Pancreas (tissue), 10 donors: ENCODE data around the gene PLRG1. TPM values are rescaled to one million over a fixed set of nuclear protein-coding genes. Genes with fewer than 3 reads are reported as not detected.

ENCODE experiments used
- ATAC-seq, 4 donors: fragments of 200-7000 bp; cut with Tn5 transposase; one replicate each; pipeline versions ENCODE4 v1.8.0 to v1.9.1; 2020; ENCODE audit warnings: mild to moderate bottlenecking in 4 of 4, moderate library complexity in 4 of 4
- DNase-seq, 6 donors: peaks; one replicate each; pipeline ENCODE4 v3.0.0-alpha.2; 2020
- FAIRE-seq: peaks from 2 replicates; lab custom pipeline; 2012; peaks lifted over from hg19 to GRCh38; lab: Jason Lieb, UNC
- H3K27ac ChIP-seq, 4 donors: fragments of 200-600 bp; sonication (generic); 1 replicate in 3 of 4; 2 replicates in 1 of 4; pipeline versions ENCODE4 v1.5.0 to v1.8.0; 2020
- H3K27me3 ChIP-seq, 4 donors: fragments of 200-600 bp; one replicate each; pipeline ENCODE4 v1.8.0; 2021
- H3K36me3 ChIP-seq, 3 donors: fragments of 200-600 bp; sonication (generic) in 1 of 3; one replicate each; pipeline versions ENCODE4 v1.5.0 to v1.8.0; 2020 to 2021
- H3K4me1 ChIP-seq, 3 donors: fragments of 200-600 bp; one replicate each; pipeline ENCODE4 v1.8.0; 2021
- H3K4me3 ChIP-seq, 4 donors: fragments of 200-600 bp; sonication (generic) in 2 of 4; one replicate each; pipeline versions ENCODE4 v1.5.0 to v1.8.0; 2020 to 2021
- H3K9me3 ChIP-seq, 4 donors: fragments of 200-600 bp; one replicate each; pipeline ENCODE4 v1.8.0; 2021
- WGBS, 2 donors: extraction: QIAGEN DNeasy Blood & Tissue Kit; methylation state at CpG; one replicate each; pipeline ENCODE4 v1.1.7; 2013; 5-methylcytosine and 5-hydroxymethylcytosine counted together
- intact Hi-C, 3 donors: fragments of 100-400 bp; cut with DNase I; formaldehyde crosslinking; loops; one replicate each; pipeline versions ENCODE4 v1.11.1 to v1.14.2; 2022
- polyA plus RNA-seq, 2 donors: library from polyadenylated mRNA; stranded (reverse); fragments of 200-250 nt; gene quantifications; one replicate each; pipeline ENCODE4 v1.2.3, GENCODE V29; 2013
- total RNA-seq, 6 donors: library from RNA; stranded (reverse); fragmentation: NEBNext Ultra II Directional in 4 of 6; extraction: Animal tissue kit (Norgen Biotek cat#: 25700) in 4 of 6; gene quantifications; one replicate each; pipeline versions ENCODE4 v1.2.1 to v1.2.4, GENCODE V29; 2021 to 2023
- TF ChIP-seq, protein P1 (sequence below), 4 donors: fragments of 200-600 bp; sonication (generic) in 3 of 4; IDR thresholded peaks; one replicate each; pipeline versions ENCODE4 v1.5.0 to v1.8.0; 2021; ENCODE audit warnings: antibody characterized with exemption in 4 of 4
- donor health status: healthy with polysubstance abuse.
- donor health status: DM: no; HTN: no; CAD: no; lungs with moderate emphysema.
- donor health status: DM: no; HTN: no; CAD: no.
- donor health status: control.
- donor health status: control.
- donor health status: Bipolar disorder and iron deficiency.
- donor health status: DM: yes; HTN: yes; CAD: no.
- donor health status: DM: no; HTN: no; CAD: no.
- donor health status: DM: no; HTN: no; CAD: no.
- donor health status: DM: yes; HTN: yes; CAD: no.

The PLRG1 gene
- total and polyA plus RNA-seq, 8 donors, result 18.5 to 38.6 (median 30.5) TPM

DNA sequence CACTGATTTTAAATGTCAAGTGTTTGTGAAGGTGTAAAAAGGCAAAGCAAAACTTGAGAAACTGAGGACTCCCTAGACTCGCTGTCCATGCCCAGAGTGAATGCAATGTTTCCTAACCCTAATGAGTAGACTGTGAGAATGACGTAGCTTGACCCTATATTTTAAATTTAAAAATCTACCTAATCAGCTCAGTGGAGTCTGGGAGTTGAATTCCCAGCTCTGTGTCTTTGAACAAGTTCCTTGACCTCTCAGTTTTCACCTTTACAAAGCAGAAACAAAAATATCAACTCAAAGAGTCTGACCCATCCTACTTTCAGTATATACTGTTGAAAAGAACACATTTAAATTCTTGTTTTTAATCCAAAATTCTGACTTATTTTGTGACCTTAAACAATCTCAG, 38.0 kb upstream of the PLRG1 start:
- intact Hi-C loops, result no loop called here
- no peak overlapping the region for H3K4me3 ChIP-seq
- H3K36me3 ChIP-seq, result no peaks in the 10 kb centered on the region
- 71 to 79% methylated on average over 2 of the region's 2 CpGs for WGBS, 2 donors
- no peak overlapping the region for H3K27ac ChIP-seq
- H3K4me1 ChIP-seq, result peaks cover 0 to 7% (median 0%) of the 10 kb centered on the region in 3 donors
- TF ChIP-seq, protein P1, sequence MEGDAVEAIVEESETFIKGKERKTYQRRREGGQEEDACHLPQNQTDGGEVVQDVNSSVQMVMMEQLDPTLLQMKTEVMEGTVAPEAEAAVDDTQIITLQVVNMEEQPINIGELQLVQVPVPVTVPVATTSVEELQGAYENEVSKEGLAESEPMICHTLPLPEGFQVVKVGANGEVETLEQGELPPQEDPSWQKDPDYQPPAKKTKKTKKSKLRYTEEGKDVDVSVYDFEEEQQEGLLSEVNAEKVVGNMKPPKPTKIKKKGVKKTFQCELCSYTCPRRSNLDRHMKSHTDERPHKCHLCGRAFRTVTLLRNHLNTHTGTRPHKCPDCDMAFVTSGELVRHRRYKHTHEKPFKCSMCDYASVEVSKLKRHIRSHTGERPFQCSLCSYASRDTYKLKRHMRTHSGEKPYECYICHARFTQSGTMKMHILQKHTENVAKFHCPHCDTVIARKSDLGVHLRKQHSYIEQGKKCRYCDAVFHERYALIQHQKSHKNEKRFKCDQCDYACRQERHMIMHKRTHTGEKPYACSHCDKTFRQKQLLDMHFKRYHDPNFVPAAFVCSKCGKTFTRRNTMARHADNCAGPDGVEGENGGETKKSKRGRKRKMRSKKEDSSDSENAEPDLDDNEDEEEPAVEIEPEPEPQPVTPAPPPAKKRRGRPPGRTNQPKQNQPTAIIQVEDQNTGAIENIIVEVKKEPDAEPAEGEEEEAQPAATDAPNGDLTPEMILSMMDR (IDR thresholded peaks at IDR 0.05), result no peak
- no peaks in the 10 kb centered on the region for H3K9me3 ChIP-seq
- no peak for FAIRE-seq
- no peak for DNase-seq
- ATAC-seq, result no peak
- peaks cover 0 to 3% (median 0%) of the 10 kb centered on the region in 4 donors for H3K27me3 ChIP-seq

DNA sequence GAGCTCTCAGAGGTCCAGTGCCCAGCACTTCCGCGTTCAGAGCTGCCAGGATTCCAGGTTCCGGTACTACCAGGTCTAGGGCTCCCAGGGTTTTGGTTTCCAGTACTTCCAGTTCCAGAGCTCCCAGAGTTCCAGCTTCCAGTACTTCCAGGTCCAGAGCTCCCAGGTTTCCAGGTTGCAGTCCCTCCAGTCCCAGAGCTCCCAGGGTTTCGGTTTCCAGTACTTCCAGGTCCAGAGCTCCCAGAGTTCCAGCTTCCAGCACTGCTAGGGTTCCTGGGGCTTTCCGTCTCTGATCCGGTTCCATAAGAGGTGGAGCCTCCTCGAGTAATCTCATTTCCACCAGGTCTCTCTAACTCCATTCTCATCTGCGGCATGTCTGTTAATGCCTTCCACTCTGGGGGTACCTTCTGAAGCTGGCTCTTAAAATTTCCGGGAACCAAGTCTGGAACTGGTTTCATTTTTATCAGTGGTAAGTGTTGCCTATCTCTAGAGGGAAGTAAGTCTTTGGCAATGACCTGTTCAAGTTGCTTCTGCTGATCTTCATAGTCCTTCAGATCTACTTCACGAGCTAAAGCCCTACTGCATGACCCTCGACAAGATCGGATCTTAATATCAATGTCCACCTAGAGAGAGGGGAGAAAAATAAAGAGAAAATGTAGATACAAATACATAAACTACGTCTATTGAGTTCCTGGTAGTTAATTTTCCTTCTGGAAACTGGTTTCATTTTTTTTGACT, 36.3 kb upstream of the PLRG1 start:
- Histone ChIP-seq H3K36me3 (no peaks in the 10 kb centered on the region), H3K9me3 (no peaks in the 10 kb centered on the region), H3K27ac (no peak overlapping the region), H3K4me3 (no peak overlapping the region), H3K27me3 (peaks cover 0 to 3% (median 0%) of the 10 kb centered on the region in 4 donors), H3K4me1 (peaks cover 0 to 7% (median 0%) of the 10 kb centered on the region in 3 donors)
- whole genome bisulfite sequencing, 2 donors, result 75 to 88% methylated on average over 13 of the region's 13 CpGs
- FAIRE-seq, result no peak
- DNase-seq, result no peak
- intact Hi-C loops, result no loop called here
- no peak for ATAC-seq
- TF ChIP-seq, protein P1 (IDR thresholded peaks at IDR 0.05), result no peak

DNA sequence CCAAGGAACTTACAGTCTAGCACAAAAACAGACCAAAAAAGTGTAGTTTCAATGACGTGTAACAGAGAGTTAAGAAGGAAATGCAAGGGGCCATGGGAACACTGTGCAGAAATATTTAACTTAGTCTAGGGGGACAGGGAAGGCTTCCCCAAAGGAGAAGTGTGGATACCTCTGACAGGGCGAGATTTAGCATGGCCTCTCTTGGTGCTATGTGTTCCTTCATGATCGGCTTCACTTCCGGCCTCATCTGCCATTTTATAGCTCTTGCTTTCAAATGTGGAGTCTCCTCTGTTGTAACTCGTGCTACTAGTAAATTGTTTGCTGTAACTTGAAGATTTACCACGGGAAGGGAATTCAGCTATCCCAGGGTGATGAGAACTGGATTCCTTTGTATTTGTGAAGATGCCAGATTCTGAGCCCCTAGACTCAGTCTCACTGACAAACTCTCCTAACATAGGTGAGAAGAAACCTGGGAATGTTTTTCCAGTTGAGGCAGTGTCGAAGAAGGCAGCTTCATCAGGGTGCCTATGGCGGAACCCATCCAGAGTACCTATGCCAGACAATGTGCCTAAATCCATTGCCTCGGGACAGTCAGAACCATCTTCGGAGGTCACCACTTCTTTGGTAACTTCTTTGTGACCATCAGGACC, 35.3 kb upstream of the PLRG1 start:
- TF ChIP-seq, protein P1 (IDR thresholded peaks at IDR 0.05), result no peak
- Histone ChIP-seq H3K4me1 (peaks cover 0 to 4% (median 0%) of the 10 kb centered on the region in 3 donors), H3K36me3 (no peaks in the 10 kb centered on the region), H3K9me3 (no peaks in the 10 kb centered on the region), H3K27me3 (no peaks in the 10 kb centered on the region), H3K4me3 (no peak overlapping the region), H3K27ac (no peak overlapping the region)
- 75 to 89% methylated on average over 10 of the region's 10 CpGs for WGBS, 2 donors
- intact Hi-C loops, result no loop called here
- FAIRE-seq, result no peak
- ATAC-seq, result no peak
- DNase-seq, result no peak

GRCh38 chr4:154584259-154584658, 34.1 kb upstream of the PLRG1 start:
- Histone ChIP-seq H3K9me3 (no peaks in the 10 kb centered on the region), H3K4me3 (no peak overlapping the region), H3K27me3 (no peaks in the 10 kb centered on the region), H3K4me1 (no peaks in the 10 kb centered on the region), H3K27ac (no peak overlapping the region), H3K36me3 (no peaks in the 10 kb centered on the region)
- no peak for FAIRE-seq
- TF ChIP-seq, protein P1 (IDR thresholded peaks at IDR 0.05), result no peak
- intact Hi-C loops, result no loop called here
- no peak for ATAC-seq
- 81 to 85% methylated on average over 5 of the region's 5 CpGs for WGBS, 2 donors
- DNase-seq, result no peak

DNA sequence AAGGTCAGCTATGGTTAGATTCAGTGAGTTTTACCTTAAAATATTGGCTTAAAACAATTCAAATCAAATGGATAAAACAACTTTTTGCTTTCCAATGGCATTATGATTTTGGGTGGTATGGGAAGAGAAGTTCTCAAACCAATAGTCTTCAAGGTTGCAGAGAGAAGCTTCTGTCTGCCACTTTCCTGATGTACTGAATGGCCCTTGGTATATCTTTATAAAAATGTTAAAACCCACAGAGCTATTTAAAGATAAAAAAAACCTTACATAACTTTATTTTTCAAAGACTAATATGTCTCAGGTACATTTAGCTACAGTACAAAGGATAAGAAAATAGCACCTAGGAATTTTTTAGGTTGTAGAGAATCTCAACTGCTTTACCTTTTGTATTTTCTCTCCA, 33.5 kb upstream of the PLRG1 start:
- no peak for FAIRE-seq
- Histone ChIP-seq H3K27me3 (no peaks in the 10 kb centered on the region), H3K27ac (no peak overlapping the region), H3K9me3 (no peaks in the 10 kb centered on the region), H3K4me1 (no peaks in the 10 kb centered on the region), H3K4me3 (no peak overlapping the region), H3K36me3 (no peaks in the 10 kb centered on the region)
- intact Hi-C loops, result no loop called here
- TF ChIP-seq, protein P1 (IDR thresholded peaks at IDR 0.05), result no peak
- no peak for DNase-seq
- no peak for ATAC-seq
